Activated T-cell treated with anti-CD3 and anti-CD28 coated beads, Interleukin-2, amount 50 U/mL, for 72 hours (primary cell): ENCODE results near the gene DARS1. TPM values are rescaled to one million over a fixed set of nuclear protein-coding genes. Genes with fewer than 3 reads are reported as not detected.
A peak's percentile ranks its signal among the peaks of the same experiment; 100 is the strongest.

Source experiments
- ATAC-seq, 2 donors: fragments of 150-1000 bp; cut with Tn5 transposase; replicated peaks in 1 of 2; 2 replicates each; pipeline ENCODE4 v1.10.0; 2021; ENCODE audit warnings: moderate library complexity in 2 of 2, mild to moderate bottlenecking in 1 of 2
- DNase-seq, 2 donors: peaks; one replicate each; pipeline ENCODE4 v3.0.0; 2021 to 2022; ENCODE audit warnings: mixed read lengths in 1 of 2
- H3K27ac Mint-ChIP-seq: one replicate; pipeline ENCODE4 v1.8.0; 2022; ENCODE audit warnings: mild to moderate bottlenecking, moderate library complexity, mixed read lengths
- H3K27me3 Mint-ChIP-seq: one replicate; pipeline ENCODE4 v1.8.0; 2022; ENCODE audit warnings: low read depth, mixed read lengths
- H3K36me3 Mint-ChIP-seq, 2 donors: one replicate each; pipeline ENCODE4 v1.8.0; 2022; ENCODE audit warnings: mixed read lengths in 2 of 2, mild to moderate bottlenecking in 1 of 2; ENCODE audit not compliant: insufficient read depth in 2 of 2
- H3K4me1 Mint-ChIP-seq: one replicate; pipeline ENCODE4 v1.8.0; 2022; ENCODE audit warnings: low read depth, mixed read lengths
- H3K4me3 Mint-ChIP-seq, 2 donors: one replicate each; pipeline ENCODE4 v1.8.0; 2022; ENCODE audit warnings: mild to moderate bottlenecking in 2 of 2, mixed read lengths in 2 of 2, moderate library complexity in 2 of 2
- H3K9me3 Mint-ChIP-seq, 2 donors: one replicate each; pipeline ENCODE4 v1.8.0; 2022; ENCODE audit warnings: mixed read lengths in 2 of 2
- total RNA-seq, 2 donors: library from RNA; stranded (reverse); gene quantifications; one replicate each; pipeline ENCODE4 v1.2.3, GENCODE V29; 2022

Gene DARS1
- total RNA-seq, 2 donors from 2014 or later: 224 to 264 TPM

GRCh38 chr2:136022396-136023146 lies 37.1 kb upstream of the DARS1 start:
- H3K36me3 Mint-ChIP-seq: no peaks in the 10 kb centered on the region
- H3K9me3 Mint-ChIP-seq: no peaks in the 10 kb centered on the region
- peaks cover 15% of the 10 kb centered on the region for H3K4me1 Mint-ChIP-seq
- H3K4me3 Mint-ChIP-seq: no peak overlapping the region
- no peak overlapping the region for H3K27ac Mint-ChIP-seq
- H3K27me3 Mint-ChIP-seq: no peaks in the 10 kb centered on the region
- no peak for DNase-seq
- no peak for ATAC-seq

DNA sequence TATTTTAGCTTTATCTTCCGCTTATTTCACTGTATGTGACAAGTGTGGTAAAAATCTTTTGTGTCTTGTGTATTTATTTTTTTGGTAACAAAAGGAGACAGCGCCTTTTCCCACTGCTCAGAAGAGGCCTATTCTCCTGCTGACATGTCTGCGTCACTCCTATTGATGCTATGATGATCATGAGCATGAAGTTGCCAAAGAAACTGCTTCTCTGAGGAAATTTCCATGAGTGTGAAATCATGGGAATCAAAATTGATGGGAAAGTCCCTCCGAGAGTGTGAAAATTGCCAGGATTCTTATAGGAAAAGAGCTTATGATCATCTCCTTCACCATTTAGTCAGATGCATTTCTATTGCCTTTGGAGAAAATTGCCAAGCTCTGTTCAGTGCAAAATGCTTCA lies 36.5 kb upstream of the DARS1 start:
- Mint-ChIP-seq H3K4me1 (peaks cover 15% of the 10 kb centered on the region), H3K27ac (no peak overlapping the region), H3K9me3 (no peaks in the 10 kb centered on the region), H3K27me3 (no peaks in the 10 kb centered on the region), H3K4me3 (no peak overlapping the region), H3K36me3 (no peaks in the 10 kb centered on the region)
- no peak for DNase-seq
- ATAC-seq: no peak

- H3K4me1 Mint-ChIP-seq: peaks cover 15% of the 10 kb centered on the region
- no peak overlapping the region for H3K4me3 Mint-ChIP-seq
- no peaks in the 10 kb centered on the region for H3K9me3 Mint-ChIP-seq
- no peak for DNase-seq
- no peak overlapping the region for H3K27ac Mint-ChIP-seq
- ATAC-seq: no peak
- no peaks in the 10 kb centered on the region for H3K27me3 Mint-ChIP-seq
- no peaks in the 10 kb centered on the region for H3K36me3 Mint-ChIP-seq
Observed at GRCh38 chr2:136021406-136021805, 36.0 kb upstream of the DARS1 start.

DNA sequence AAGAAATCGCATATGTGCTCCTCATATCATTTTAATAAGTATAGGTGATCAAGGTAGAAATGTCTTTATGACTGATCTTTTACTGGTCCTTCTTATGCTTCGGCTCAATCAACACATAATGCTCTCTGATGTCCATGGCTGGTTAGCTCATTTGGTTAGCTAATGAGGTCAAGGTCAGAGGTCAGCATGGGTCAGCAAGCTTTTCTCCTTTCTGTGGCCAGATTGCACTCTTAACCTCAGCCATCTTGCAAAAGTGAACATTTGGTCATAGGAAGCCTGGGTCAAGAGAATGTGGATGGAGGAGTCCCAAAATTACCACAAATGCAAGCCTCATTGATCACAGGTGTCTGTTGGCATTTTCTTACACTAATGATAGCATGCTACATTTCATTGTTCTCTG lies 35.4 kb upstream of the DARS1 start:
- ATAC-seq (no peak), DNase-seq (no peak)
- Mint-ChIP-seq H3K27ac (no peak overlapping the region), H3K4me1 (peaks cover 16% of the 10 kb centered on the region), H3K36me3 (no peaks in the 10 kb centered on the region), H3K9me3 (no peaks in the 10 kb centered on the region), H3K27me3 (no peaks in the 10 kb centered on the region), H3K4me3 (no peak overlapping the region)

- no peaks in the 10 kb centered on the region for H3K9me3 Mint-ChIP-seq
Observed at GRCh38 chr2:136019825-136020224, 34.4 kb upstream of the DARS1 start.

GRCh38 chr2:136019306-136019705 lies 33.9 kb upstream of the DARS1 start:
- Mint-ChIP-seq H3K9me3 (peaks cover 0 to 2% of the 10 kb centered on the region in 2 donors), H3K36me3 (no peaks in the 10 kb centered on the region), H3K27me3 (no peaks in the 10 kb centered on the region), H3K4me3 (no peak overlapping the region), H3K4me1 (peaks cover 11% of the 10 kb centered on the region), H3K27ac (no peak overlapping the region)
- DNase-seq (no peak), ATAC-seq (no peak)

More at GRCh38 chr2:136019825-136020224, 34.4 kb upstream of the DARS1 start:
- Mint-ChIP-seq H3K4me1 (peaks cover 11% of the 10 kb centered on the region), H3K36me3 (no peaks in the 10 kb centered on the region), H3K27me3 (no peaks in the 10 kb centered on the region), H3K27ac (no peak overlapping the region), H3K4me3 (no peak overlapping the region)
- ATAC-seq: no peak
- DNase-seq: no peak

GRCh38 chr2:136017786-136018185 lies 32.4 kb upstream of the DARS1 start:
- H3K36me3 Mint-ChIP-seq: no peaks in the 10 kb centered on the region
- no peaks in the 10 kb centered on the region for H3K27me3 Mint-ChIP-seq
- DNase-seq (no peak), ATAC-seq (no peak)
- no peak overlapping the region for H3K4me3 Mint-ChIP-seq
- H3K4me1 Mint-ChIP-seq: peaks cover 11% of the 10 kb centered on the region
- no peak overlapping the region for H3K27ac Mint-ChIP-seq
- peaks cover 0 to 2% of the 10 kb centered on the region in 2 donors for H3K9me3 Mint-ChIP-seq

DNA sequence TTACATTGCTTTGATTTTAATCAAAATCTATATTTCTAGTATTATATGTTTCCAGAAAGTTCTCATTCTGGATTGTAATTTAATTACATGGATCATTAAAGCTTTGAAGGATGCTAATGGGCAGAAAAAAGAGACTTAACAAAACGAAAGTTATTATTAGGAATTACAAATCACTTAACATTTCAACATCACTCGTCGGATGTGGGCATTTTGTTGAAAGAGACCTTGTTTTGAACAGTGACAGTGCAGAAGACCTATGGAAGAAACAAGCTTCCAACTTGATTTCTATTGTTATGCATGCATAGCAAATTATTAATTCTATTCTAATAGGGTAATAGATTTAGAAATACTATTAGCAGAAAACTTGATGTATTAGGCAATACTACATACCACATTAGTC lies 31.4 kb upstream of the DARS1 start:
- no peak for DNase-seq
- H3K36me3 Mint-ChIP-seq: no peaks in the 10 kb centered on the region
- no peak overlapping the region for H3K27ac Mint-ChIP-seq
- H3K4me1 Mint-ChIP-seq: peaks cover 11% of the 10 kb centered on the region
- no peak for ATAC-seq
- H3K9me3 Mint-ChIP-seq: peaks cover 0 to 2% of the 10 kb centered on the region in 2 donors
- no peak overlapping the region for H3K4me3 Mint-ChIP-seq
- H3K27me3 Mint-ChIP-seq: no peaks in the 10 kb centered on the region

DNA sequence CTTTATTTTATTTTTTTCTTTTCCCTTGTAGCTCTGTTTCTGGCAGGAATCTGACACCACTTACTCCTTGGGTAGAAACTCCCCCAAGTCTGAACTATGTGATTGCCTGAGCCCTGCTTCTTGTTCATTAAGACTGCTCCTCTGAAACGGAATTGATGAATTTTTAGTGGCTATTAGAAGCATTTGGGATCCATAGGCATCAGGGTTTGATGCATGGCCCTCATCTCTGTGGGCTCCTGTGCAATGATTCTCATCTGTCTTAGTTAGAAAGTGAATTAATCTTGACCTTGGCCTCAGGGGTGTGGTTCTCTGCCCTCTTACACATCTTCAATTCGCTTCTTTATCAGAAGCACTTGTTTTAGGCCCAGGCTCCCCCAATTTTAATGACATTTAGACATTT lies 31.0 kb upstream of the DARS1 start:
- Mint-ChIP-seq H3K9me3 (peaks cover 0 to 2% of the 10 kb centered on the region in 2 donors), H3K27me3 (no peaks in the 10 kb centered on the region), H3K27ac (no peak overlapping the region), H3K36me3 (no peaks in the 10 kb centered on the region), H3K4me3 (no peak overlapping the region), H3K4me1 (peaks cover 11% of the 10 kb centered on the region)
- DNase-seq: no peak
- ATAC-seq: no peak

- ATAC-seq (peak in 1 of 2 donors; percentile 66), DNase-seq (no peak)
- Mint-ChIP-seq H3K4me3 (no peak overlapping the region), H3K27ac (peak overlapping the region; percentile 5), H3K36me3 (no peaks in the 10 kb centered on the region), H3K4me1 (peaks cover 11% of the 10 kb centered on the region), H3K27me3 (no peaks in the 10 kb centered on the region), H3K9me3 (peaks cover 0 to 2% of the 10 kb centered on the region in 2 donors)
Observed at GRCh38 chr2:136015699-136016098, 30.3 kb upstream of the DARS1 start.

DNA sequence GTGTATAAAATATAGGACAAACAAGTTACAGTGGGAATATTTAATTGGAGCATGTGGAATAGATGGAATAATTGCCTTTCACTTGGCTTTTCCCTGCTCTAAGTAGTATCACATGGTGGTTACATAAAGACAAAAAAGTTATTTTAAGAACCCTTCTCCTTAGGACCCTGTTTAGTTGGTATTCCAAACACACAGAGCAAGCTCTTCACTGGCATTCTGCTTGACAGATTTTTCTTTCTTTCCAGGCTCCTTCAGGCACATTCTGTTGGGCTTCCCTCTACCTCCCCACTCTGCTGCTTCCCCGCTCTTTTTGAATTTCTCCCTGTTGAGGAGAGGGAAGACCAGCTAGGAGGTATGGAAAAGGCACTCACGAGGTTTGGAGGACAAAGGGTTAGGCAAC lies 29.0 kb upstream of the DARS1 start:
- no peak for DNase-seq
- ATAC-seq: no peak
- H3K4me3 Mint-ChIP-seq: no peak overlapping the region
- H3K4me1 Mint-ChIP-seq: peaks cover 9% of the 10 kb centered on the region
- H3K27ac Mint-ChIP-seq: no peak overlapping the region
- H3K9me3 Mint-ChIP-seq: peaks cover 0 to 2% of the 10 kb centered on the region in 2 donors
- H3K27me3 Mint-ChIP-seq: no peaks in the 10 kb centered on the region
- H3K36me3 Mint-ChIP-seq: no peaks in the 10 kb centered on the region

DNA sequence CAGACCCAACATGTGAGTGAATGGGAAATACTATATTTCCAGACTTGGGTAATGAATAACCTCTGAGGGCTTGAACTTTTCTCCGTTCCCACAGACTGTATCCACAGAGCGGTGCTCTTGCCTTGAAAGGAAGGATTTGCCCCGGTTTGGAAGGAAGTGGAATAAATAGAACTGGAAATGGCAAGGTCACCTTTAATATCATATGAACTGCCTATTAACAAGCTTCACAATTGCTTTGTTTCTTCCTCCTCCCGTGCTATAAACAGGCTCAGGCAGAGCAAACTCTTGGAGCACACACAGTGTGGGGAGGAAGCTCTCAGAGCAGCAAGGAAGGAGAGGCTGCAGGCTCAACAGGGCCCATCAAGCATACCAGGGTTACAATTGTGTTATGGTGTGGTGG lies 28.5 kb upstream of the DARS1 start:
- ATAC-seq (no peak), DNase-seq (no peak)
- H3K4me3 Mint-ChIP-seq: no peak overlapping the region
- H3K4me1 Mint-ChIP-seq: peaks cover 7% of the 10 kb centered on the region
- no peaks in the 10 kb centered on the region for H3K27me3 Mint-ChIP-seq
- H3K9me3 Mint-ChIP-seq: peaks cover 0 to 2% of the 10 kb centered on the region in 2 donors
- no peak overlapping the region for H3K27ac Mint-ChIP-seq
- H3K36me3 Mint-ChIP-seq: no peaks in the 10 kb centered on the region

- H3K27me3 Mint-ChIP-seq: no peaks in the 10 kb centered on the region
- no peak overlapping the region for H3K27ac Mint-ChIP-seq
- H3K36me3 Mint-ChIP-seq: no peaks in the 10 kb centered on the region
- DNase-seq (no peak), ATAC-seq (no peak)
- H3K4me1 Mint-ChIP-seq: peaks cover 13% of the 10 kb centered on the region
- no peak overlapping the region for H3K4me3 Mint-ChIP-seq
- H3K9me3 Mint-ChIP-seq: peaks cover 0 to 2% of the 10 kb centered on the region in 2 donors
Observed at GRCh38 chr2:136013136-136013685, 27.8 kb upstream of the DARS1 start.

DNA sequence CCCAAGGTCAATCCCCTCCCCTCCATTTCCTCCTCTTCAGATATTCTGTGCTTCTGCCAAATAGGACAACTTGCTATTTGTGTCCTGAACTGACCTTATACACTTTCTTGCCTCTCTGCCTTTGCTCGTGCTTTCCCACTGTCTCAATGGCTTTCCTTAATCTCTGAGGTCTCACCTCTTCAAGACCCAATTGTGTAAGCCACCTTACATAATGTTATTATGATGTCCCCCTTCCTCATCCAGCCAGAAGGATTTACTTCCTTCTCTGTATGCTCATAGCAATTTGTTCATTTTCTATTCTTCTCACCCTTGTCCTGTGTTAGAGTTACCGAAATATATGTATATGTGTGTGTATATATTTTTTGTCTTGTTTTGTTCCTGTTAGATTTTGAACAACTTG lies 26.9 kb upstream of the DARS1 start:
- Mint-ChIP-seq H3K9me3 (peaks cover 0 to 2% of the 10 kb centered on the region in 2 donors), H3K27ac (no peak overlapping the region), H3K4me1 (peaks cover 22% of the 10 kb centered on the region), H3K36me3 (no peaks in the 10 kb centered on the region), H3K27me3 (no peaks in the 10 kb centered on the region), H3K4me3 (no peak overlapping the region)
- ATAC-seq (no peak), DNase-seq (no peak)
